GM21367 (cell line): ENCODE data around the gene ATIC.
A peak's percentile ranks its signal among the peaks of the same experiment; 100 is the strongest.
"Not testable (repeated sequence)": the region's sequence is repeated elsewhere in the genome, so short reads cannot be mapped to it uniquely, and the experiment has no call there.

Experiments used
- ATAC-seq: cut with Tn5 transposase; IDR thresholded peaks from one replicate; pipeline ENCODE4 v1.9.1; 2021; ENCODE audit not compliant: unreplicated experiment

ATIC gene

DNA sequence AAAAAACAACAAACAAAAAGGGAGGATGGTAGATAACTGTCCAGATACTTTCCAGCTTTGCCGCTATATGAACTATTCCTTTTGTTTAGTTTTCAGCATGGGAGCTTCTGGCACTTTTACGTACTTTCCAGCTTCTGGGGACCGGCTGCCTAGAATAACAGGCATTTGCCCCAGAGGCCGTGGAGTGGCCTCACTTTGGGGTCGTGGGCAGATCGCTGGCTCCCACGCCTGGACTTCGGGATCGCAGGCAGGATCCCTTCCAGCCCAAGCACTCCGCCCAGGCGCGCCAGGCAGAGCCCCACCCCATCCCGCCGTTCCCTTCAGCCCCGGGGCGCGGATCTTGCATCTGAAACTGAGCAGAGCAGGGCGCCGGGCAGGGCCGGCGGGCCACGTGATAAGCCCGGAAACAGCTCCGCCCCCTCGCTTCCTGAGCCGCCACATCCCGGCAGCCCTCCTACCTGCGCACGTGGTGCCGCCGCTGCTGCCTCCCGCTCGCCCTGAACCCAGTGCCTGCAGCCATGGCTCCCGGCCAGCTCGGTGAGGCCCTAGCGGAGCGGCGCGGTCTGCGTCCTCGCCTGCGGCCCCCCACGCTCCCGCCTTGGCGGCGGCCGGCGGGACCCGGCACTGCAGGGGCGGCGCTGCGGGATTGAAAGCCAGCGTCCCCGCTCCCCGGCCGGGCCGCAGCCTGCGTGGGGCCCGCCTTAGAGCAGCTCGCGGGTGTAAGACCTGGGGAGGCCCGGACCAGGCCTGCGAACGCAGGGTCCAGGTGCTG lies at the start of gene ATIC:
ATIC (plus strand) TSS at position 435 of the 772 bp plus-strand sequence; CDS start at position 519, 84 bp downstream.
- peak; percentile 99 for ATAC-seq

DNA sequence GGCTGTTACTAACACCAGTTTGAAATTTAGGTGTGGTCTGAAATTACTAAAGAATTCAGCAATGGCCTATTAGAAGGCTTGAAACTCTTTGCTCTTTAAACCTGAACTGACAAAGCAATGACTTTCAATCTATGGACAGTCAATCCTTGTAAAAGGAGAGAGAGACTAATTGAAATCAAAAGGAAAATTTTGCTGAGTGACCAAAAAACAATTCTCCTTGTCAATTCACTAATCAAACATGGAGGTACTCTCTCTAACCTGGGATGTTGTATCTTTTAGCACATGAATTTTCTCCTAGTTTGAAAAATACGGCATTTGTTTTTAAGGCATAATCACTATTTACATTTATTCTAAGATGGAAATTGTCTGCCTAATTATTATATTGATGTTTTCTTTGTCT lies 49.6 kb upstream of the ATIC start:
- ATAC-seq: no peak

DNA sequence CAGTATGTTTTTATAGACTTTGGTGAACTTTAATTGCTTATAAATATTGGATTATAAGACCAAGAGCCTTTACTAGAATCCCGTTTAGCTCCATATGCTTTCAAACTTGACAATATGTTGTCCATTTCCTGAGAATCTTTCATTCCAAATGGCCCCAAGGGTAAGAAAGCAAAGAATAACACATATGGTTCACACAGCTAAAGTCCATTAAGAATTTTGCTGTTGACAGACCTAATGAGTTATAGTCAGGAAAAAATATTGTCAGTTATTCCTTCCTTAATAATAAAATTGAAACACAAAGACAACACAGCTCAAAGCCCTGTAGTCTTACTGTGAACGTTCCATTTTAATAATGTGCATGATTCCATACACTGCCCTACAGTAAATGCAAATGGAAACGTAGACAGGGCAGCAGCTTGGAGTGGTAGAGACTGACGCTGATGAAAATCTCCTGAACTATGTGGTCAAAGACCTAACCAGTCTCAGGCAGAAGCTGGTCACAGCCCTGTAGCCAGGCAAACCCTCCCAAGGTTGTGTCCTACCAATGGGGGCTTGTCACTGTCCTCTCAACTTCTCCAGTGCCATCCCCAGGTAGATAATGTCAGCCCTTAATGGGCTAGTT lies 49.0 kb upstream of the ATIC start:
- no peak for ATAC-seq

DNA sequence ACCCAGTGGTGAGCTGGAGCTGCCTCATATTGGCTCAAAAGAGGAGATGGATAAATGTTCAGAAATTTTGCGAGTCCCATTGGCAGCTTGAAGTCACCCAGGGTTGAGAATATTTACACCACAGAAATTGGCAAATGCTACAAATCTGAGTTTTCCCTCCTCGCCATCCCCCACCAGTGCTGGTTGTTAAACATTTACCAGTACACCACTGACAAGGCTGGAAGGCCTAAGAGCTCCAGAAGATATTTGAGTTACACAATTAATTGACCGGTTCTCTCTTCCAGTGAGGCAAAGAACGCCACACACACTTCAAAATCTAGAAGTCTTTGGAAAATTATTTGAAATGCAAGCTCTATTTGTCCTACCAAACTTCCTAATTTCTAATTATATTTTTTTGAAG lies 47.5 kb upstream of the ATIC start:
- ATAC-seq: no peak

DNA sequence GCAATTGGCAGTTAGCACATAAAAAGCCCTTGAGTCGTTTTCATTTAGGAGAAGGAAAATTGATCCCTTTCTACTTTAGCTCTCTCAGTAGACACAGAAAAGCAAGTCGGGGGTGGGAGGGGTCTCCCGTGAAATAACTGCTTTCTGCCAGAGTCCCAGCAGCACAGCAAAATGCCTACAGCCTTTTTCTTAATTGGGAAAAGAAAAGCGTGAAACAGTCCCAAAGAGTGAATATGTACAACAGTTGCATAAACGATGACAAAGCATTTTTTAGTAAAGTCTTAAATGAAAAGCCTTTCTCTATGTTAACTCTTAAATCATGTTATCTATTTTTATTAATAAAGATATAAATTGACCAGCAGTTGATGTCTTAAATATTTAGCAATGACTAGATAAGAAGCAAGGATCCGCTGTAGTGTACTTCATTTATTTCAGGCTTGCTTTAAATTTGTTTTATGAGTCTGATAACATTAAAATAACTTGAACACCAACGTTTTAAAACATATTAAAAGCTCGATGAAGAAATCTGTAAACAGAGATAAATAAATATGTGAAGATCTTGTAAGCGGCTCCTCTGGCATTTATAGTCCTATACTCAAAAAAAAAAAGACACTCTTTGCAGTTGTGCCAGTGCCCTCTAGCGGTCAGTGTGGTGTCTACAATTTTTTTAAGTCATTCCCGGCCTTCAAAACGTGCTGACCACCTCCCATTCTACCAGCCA lies 42.3 kb upstream of the ATIC start:
- peak; percentile 44 for ATAC-seq

DNA sequence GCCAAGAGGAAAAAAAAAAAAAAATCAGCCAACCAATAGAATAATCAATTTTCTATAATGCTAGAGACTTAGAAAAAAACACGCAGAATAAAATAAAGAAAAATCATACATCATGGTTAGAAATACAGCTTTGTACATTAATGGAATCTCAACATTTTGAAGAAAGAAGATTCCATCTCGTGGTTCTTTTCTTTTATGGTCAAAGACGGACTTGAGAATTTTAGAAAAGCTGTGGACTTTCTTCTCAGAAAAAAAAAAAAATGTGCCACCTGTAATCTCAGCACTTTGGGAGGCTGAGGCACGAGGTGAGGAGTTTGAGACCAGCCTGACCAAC lies 41.8 kb upstream of the ATIC start:
- ATAC-seq: no peak

DNA sequence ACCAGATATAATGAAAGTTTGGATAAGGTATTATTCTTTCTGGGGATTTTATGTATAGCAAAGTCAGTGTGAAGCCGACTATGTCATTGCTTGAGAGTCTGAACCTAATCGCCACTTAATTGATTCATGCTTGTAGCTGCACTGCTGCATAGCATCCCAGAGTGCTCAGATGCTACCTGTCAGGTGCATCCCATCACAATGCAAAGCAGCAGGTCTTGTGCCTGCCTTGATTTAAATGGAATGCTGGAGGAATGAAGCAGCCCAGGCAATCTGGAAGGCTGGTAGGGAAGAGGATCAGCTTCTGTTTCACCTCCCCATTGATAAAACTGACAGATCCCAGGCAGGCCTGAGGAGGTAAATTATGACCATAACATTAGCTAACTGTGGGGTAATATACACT lies 40.4 kb upstream of the ATIC start:
- ATAC-seq: no peak

DNA sequence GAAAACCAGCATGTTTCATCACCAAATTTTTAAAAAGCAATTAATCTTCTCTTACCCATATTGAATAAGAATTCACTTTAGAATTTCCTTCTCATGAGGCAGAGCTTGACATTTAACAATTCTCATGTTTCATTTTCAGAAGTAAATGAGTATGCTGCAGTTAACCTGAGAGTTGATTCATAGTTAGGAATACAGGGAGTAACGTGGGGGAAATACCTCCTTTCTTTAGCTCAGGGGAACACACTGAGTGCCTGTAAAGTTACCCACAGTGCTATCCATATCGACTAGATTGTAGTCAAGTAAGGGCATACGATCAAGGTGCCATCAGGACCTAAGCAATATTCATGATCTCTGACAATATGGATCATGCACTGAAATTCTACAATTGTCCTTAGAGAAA lies 38.9 kb upstream of the ATIC start:
- no peak for ATAC-seq

DNA sequence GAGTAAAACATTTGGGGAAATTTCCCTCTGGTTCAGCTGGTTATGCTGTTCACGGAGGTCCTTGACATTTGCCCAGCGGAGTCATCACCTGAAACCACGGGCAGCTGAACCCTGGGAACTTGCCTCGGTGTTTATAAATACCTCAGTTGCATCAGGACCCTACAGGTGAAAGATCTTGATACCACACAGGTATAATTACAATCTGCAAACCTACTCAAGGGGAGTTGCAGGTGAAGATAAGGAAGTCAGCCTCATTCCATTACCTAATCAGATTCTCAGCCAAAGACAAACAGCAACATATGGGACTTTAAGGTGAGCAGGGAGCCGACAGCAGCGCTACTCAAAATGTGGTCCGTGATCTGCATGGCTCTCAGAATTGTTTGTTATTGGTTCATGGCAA lies 37.0 kb upstream of the ATIC start:
- ATAC-seq: no peak

DNA sequence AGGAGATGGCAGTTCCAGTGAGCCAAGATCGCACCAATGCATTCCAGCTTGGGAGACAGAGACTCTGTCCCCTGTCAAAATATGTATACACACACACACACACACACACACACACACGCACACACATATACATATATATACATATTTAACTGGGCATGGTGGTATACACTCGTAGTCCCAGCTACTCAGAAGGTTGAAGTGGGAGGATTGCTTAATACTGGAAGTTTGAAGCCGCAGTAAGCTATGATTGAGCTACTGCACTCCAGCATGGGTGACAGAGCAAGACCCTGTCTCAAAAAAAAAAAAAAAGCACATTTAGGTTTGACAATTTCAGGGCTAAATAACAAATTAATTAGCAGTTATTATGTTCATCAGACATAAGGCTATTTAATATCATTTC lies 36.0 kb upstream of the ATIC start:
- ATAC-seq: no peak

DNA sequence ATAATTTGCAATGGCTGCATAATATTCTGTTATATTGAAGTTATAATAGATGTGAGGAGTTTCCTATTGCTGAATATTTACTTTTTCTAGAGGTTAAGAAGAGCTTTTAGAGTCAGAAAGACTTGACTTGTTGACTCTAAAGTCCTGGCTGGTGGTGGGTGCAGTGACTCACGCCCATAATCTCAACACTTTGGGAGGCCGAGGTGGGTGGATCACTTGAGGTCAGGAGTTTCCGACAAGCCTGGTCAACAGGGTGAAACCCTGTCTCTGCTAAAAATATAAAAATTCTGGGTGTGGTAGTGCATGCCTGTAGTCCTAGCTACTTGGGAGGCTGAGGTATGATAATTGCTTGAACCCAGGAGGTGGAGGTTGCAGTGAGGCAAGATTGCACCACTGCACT lies 33.9 kb upstream of the ATIC start:
- no peak for ATAC-seq

DNA sequence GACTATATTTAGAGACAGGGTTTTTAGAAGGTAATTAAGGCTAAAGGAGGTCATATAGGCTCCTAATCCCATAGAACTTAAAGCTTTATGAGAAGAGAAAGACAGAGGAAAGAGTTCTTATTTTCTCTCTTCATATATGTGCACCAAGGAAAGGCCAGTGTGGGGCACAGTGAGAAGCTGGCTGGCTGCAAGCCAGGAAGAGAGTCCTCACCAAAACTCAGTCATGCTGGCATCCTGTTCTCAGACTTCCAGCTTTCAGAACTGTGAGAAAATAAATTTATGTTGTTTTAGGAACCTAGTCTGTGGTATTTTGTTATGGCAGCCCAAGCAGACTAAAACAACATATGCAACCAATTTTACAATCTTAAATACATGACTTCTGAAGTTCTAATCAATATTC lies 31.5 kb upstream of the ATIC start:
- ATAC-seq: peak; percentile 85

DNA sequence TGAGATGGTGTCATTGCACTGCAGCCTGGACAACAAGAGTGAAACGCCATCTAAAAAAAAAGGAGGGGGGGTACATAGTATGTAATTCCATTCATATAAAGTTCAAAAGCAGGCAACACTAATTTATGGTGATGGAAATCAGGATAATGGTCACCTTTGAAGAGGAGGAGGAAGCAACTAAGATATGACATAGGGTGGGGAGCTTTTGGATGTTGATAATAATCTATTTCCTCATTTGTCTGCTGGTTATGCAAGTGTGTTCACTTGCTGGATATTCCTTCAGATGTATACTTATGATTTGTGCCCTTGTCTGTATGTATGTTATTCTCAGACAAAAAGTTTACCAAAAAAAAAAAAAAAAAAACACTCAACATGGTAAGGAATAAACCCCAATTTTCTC lies 28.6 kb upstream of the ATIC start:
- no peak for ATAC-seq

DNA sequence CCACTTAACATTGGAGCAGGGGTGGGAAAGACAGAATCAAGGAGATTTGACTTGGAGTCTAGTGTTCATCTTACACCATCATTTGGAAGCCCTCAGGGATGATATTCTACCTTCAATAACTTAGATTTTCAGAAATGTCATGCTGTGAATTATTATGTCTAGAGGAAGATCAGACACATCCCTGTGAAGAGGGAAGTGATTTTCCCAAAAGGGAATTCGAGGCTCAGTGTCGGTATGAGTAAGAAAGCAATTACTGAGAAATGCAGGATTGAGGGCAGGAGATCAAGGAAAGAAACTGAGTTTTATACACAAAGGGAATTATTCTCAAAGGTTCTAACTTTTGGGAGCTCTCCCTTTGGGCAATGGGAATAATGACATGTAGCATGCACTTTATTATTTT lies 25.6 kb upstream of the ATIC start:
- ATAC-seq: no peak

DNA sequence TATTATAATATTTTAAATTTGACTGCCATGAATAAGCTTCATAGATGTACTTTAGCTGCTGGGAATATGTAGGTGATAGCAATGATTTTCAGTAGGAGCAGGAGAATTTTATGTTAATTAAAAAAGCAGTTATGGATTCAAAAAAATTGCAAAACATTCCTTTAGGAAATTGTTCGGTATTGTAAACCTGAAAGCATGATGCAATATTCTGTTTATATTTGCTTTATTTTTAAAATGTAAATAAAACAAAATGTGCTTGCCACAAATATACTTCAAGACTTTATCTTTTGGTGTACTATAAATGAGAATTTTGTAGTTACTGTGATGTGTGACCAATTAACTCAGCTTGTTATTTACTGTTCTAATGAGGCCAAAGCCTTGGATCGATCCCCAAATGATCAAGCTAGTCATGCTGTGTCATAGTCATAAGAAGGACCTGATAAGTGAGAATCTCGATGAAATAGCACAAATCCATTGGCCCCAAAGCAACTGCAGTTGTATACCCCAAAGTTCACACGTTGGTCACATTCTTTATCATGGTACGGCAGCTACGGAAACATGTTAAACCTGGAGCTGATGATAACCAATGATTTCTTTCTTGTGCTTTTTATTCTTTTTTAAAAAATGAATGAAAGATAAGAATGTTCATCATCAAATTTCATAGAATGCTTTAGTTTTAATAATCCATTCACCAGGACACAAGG lies 23.6 kb upstream of the ATIC start:
- ATAC-seq: no peak

DNA sequence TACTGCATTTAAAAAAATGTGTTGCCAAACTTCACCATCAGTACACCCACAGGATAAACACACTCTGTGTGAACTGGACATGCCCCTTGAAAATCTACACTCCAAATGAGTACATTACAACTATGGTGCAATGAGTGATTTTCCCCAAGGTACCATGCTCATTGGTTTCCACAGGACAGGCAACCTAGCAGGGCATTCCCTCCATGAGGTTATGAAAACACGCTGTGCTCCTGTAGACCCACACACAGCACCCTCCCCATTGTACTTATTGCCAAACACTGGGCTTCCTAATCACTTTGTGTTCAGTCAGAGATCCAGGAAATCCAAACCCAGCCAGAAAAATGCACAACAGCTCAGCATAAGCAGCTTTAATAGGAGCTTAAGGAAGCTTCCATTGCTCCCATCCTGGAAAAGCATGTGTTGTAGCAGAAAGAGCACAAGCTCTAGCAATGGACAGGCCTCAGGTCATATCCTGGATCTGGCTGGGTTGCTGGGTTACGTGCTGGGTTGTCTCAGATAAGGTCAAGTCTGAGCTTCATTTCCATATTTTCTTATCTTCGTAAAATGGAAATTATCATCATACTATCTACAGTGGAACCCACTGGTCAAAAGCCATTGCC lies 20.8 kb upstream of the ATIC start:
- no peak for ATAC-seq

DNA sequence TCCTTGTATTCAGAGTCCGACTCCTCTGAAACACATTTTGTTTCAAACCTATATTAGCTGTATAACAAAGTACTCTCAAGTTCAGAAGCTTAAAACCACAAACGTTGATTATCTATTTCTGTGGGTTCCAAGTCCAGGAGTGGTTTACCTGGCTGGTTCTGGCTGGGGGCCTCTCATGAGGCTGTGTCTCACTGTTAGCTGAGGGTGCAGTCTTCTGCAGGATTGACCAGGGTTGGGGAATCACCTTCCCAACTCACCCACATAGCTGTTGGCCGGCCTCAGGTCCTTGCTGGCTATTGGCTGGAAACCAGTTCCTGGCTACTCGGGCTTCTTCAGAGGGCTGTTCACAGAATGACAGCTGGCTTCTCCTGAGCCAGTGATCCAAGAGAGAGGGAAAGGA lies 18.0 kb upstream of the ATIC start:
- ATAC-seq: no peak

DNA sequence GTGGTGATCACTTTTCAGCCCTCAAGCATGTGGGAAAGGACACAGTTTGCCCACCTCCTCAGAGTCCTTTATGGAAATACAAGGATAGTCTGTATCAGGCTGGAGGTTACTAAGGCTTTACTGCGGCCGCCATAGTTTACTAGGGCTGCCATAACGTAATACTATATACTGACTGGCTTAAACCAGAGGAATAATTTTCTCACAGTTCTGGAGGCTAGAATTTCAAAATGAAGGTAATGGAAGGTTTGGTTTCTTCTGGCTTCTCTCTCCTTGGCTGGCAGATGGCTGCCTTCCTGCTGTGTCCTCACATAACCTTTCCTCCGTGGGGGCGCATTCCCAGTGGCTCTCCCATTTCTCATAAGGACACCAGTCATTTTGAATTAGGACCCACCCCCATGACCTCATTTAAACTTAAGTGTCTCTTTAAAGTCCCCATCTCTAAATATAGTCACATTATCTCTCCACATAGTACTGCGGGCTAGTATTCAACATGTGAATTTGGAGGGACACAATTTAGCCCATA lies 12.5 kb upstream of the ATIC start:
- no peak for ATAC-seq

DNA sequence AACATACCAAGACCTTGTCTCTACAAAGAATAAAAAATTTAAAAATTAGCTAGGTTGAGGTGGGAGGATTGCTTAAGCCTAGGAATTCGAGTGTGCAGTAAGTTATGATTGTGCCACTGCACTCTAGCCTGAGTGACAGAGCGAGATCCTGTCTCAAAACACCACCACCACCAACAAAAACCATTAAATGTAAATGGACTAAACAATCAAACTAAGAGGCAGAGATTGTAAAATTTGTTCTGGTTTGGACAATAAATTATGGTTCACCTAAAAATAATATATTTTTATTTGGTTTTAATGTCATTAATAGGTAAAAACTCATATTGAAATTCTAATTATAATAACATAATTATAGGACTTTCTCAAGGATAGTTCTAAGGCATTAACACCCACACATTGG lies 9.9 kb upstream of the ATIC start:
- ATAC-seq: no peak

DNA sequence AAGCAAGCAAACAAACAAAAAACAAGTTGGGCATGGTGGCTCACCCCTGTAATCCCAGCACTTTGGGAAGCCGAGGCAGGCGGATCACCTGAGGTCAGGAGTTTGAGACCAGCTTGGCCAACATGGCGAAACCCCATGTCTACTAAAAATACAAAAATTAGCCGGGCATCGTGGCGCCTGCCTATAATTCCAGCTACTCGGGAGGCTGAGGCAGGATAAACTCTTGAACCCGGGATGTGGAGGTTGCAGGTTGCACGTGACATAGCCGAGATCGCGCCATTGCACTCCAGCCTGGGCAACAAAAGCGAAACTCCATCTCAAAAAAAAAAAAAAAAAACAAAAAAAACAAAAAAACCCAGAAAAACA lies 617 bp upstream of the ATIC start:
- ATAC-seq: not testable (repeated sequence)

DNA sequence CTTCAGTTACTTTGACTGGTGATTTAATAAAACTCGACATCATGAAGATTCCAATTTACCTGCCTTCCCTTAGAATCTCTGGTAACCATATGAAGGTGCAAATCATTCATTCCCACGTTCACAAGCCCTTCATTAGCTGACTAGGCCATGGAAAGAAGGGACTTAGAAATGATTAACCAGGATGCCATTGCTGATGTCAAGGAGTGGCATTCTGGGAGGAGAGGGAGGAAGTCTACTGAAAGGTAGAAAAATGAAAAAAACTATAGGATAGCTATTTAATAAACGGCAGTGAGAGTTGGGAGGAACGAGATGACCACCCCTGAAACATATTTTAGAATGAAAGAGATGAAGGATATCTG lies 1.4 kb downstream of the ATIC start:
- ATAC-seq: no peak
